ENCODE measurements around the gene EYS. TPM values are rescaled to one million over a fixed set of nuclear protein-coding genes. Genes with fewer than 3 reads are reported as not detected.
A peak's percentile ranks its signal among the peaks of the same experiment; 100 is the strongest.

The EYS gene
- polyA plus RNA-seq, 2 of the 4 experiments (the other 2 are of a cell fraction), result 0.03 to 0.06 TPM

GRCh38 chr6:65650086-65650485 lies 56.9 kb downstream of the EYS start (continued):
- no peak for TF ChIP-seq HOXA7 (CRISPR knock-in tag; IDR thresholded peaks at IDR 0.05)
- TF ChIP-seq CBX2 (IDR thresholded peaks at IDR 0.05; ENCODE audit: borderline replicate concordance, low read depth), result no peak
- TF ChIP-seq CHD2 (IDR thresholded peaks at IDR 0.05; ENCODE audit: low read length, partially characterized antibody), result no peak
- TF ChIP-seq, protein P1, sequence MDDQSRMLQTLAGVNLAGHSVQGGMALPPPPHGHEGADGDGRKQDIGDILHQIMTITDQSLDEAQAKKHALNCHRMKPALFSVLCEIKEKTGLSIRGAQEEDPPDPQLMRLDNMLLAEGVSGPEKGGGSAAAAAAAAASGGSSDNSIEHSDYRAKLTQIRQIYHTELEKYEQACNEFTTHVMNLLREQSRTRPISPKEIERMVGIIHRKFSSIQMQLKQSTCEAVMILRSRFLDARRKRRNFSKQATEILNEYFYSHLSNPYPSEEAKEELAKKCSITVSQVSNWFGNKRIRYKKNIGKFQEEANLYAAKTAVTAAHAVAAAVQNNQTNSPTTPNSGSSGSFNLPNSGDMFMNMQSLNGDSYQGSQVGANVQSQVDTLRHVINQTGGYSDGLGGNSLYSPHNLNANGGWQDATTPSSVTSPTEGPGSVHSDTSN (IDR thresholded peaks at IDR 0.05), result no peak
- TF ChIP-seq POLR2A (IDR thresholded peaks at IDR 0.05; ENCODE audit: low read length), result no peak

- Histone ChIP-seq H3K9me3 (no peaks in the 10 kb centered on the region), H3K27ac (no peak overlapping the region), H3K4me3 (no peak overlapping the region), H3K4me2 (no peak overlapping the region), H3K4me1 (no peaks in the 10 kb centered on the region)
- CTCF ChIA-PET, result no interaction called here
- FAIRE-seq (no peak), DNase-seq (ENCODE audit: low read depth in 1 of 2, low spot score in 1 of 2) (no peak), ATAC-seq (no peak)
- POLR2A ChIA-PET, result no interaction called here
- 64% methylated on average over 3 of the region's 3 CpGs for WGBS (ENCODE audit: missing lambda C conversion rate)
- no peak for TF ChIP-seq HOXA7 (CRISPR knock-in tag; IDR thresholded peaks at IDR 0.05)
- peak; percentile 11 for TF ChIP-seq MAFK (IDR thresholded peaks at IDR 0.05; ENCODE audit: partially characterized antibody)
Measured at GRCh38 chr6:65649392-65649791, 57.6 kb downstream of the EYS start.

DNA sequence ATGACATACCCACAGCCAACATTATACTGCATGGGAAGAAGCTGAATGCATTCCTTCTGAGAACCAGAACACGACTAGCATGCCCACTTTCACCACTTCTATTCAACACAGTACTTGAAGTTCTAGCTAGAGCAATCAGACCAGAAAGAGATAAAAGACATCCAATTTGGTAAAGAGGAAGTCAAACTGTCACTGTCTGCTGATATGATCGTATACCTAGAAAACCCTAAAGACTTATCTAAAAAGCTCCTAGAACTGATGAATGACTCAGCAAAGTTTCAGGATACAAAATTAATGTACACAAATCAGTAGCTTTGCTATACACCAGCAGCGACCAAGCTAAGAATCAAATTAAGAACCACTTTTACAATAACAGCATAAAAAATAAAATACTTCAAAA lies 60.5 kb downstream of the EYS start:
- Histone ChIP-seq H3K4me3 (no peak overlapping the region), H3K27ac (no peak overlapping the region), H3K4me2 (no peak overlapping the region), H3K4me1 (no peaks in the 10 kb centered on the region), H3K9me3 (no peaks in the 10 kb centered on the region)
- ChIA-PET POLR2A (no interaction called here), CTCF (no interaction called here)
- TF ChIP-seq HOXA7 (CRISPR knock-in tag; IDR thresholded peaks at IDR 0.05), result no peak
- peak; percentile 21 for TF ChIP-seq MAFK (IDR thresholded peaks at IDR 0.05; ENCODE audit: partially characterized antibody)
- TF ChIP-seq EHF (CRISPR knock-in tag; IDR thresholded peaks at IDR 0.05), result no peak
- TF ChIP-seq NFE2L2 (conservative IDR thresholded peaks at IDR 0.05; ENCODE audit: low read length), result peak; percentile 24; the same call in 1 of the 2 replicates
- TF ChIP-seq, protein P1 (IDR thresholded peaks at IDR 0.05), result no peak
- TF ChIP-seq FOSL2 (IDR thresholded peaks at IDR 0.05), result no peak
- TF ChIP-seq FOSL2 (CRISPR knock-in tag; IDR thresholded peaks at IDR 0.05), result no peak
- TF ChIP-seq PHF8 (IDR thresholded peaks at IDR 0.05; ENCODE audit: borderline replicate concordance, low read depth), result no peak
- no peak for TF ChIP-seq ZFP36 (IDR thresholded peaks at IDR 0.05; ENCODE audit: borderline replicate concordance, partially characterized antibody)
- no peak for TF ChIP-seq CHD4 (IDR thresholded peaks at IDR 0.05; ENCODE audit: borderline replicate concordance)
- TF ChIP-seq HEYL (CRISPR knock-in tag; IDR thresholded peaks at IDR 0.05), result no peak
- no peak for TF ChIP-seq CEBPB (IDR thresholded peaks at IDR 0.05)
- TF ChIP-seq, protein P2, sequence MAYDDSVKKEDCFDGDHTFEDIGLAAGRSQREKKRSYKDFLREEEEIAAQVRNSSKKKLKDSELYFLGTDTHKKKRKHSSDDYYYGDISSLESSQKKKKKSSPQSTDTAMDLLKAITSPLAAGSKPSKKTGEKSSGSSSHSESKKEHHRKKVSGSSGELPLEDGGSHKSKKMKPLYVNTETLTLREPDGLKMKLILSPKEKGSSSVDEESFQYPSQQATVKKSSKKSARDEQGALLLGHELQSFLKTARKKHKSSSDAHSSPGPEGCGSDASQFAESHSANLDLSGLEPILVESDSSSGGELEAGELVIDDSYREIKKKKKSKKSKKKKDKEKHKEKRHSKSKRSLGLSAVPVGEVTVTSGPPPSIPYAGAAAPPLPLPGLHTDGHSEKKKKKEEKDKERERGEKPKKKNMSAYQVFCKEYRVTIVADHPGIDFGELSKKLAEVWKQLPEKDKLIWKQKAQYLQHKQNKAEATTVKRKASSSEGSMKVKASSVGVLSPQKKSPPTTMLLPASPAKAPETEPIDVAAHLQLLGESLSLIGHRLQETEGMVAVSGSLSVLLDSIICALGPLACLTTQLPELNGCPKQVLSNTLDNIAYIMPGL (CRISPR knock-in tag; IDR thresholded peaks at IDR 0.05; ENCODE audit: borderline replicate concordance), result no peak
- no peak for TF ChIP-seq ESRRA (IDR thresholded peaks at IDR 0.05; ENCODE audit: borderline replicate concordance, low read length)
- TF ChIP-seq, protein P3, sequence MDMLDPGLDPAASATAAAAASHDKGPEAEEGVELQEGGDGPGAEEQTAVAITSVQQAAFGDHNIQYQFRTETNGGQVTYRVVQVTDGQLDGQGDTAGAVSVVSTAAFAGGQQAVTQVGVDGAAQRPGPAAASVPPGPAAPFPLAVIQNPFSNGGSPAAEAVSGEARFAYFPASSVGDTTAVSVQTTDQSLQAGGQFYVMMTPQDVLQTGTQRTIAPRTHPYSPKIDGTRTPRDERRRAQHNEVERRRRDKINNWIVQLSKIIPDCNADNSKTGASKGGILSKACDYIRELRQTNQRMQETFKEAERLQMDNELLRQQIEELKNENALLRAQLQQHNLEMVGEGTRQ (IDR thresholded peaks at IDR 0.05), result no peak
- DNase-seq (ENCODE audit: low read depth in 1 of 2, low spot score in 1 of 2) (no peak), ATAC-seq (no peak), FAIRE-seq (no peak)
- 81% methylated on average over 3 of the region's 3 CpGs for WGBS (ENCODE audit: missing lambda C conversion rate)

Data from A549 (cell line).